OCI-LY3 (cell line): Measurements from ENCODE around the gene IST1.

Experiments used
- H2AFZ ChIP-seq: fragments of 200-600, 300-600 bp; shearing (Covaris generic); 2 replicates; pipeline ENCODE4 v1.6.0; 2014; ENCODE audit warnings: antibody characterized with exemption, low read depth, low read length
- H3K27ac ChIP-seq: fragments of 200-600, 300-600 bp; sonication (generic); 2 replicates; pipeline ENCODE4 v1.5.1; 2014; ENCODE audit warnings: mild to moderate bottlenecking, low read length, moderate library complexity, mixed read lengths
- H3K27me3 ChIP-seq: fragments of 200-600, 300-600 bp; sonication (generic); 2 replicates; pipeline ENCODE4 v1.6.1; 2014; ENCODE audit warnings: low read depth, low read length, mixed read lengths
- H3K36me3 ChIP-seq: fragments of 200-600, 300-600 bp; sonication (generic); replicated peaks from 2 replicates; pipeline ENCODE3; 2014; ENCODE audit warnings: low read depth, low read length, mixed read lengths
- H3K4me1 ChIP-seq: fragments of 300-600, 200-600 bp; sonication (generic); 2 replicates; pipeline ENCODE4 v1.6.1; 2014; ENCODE audit warnings: low read length, mixed read lengths
- H3K4me2 ChIP-seq: fragments of 200-600, 300-600 bp; sonication (generic); 2 replicates; pipeline ENCODE4 v1.6.1; 2014; ENCODE audit warnings: low read length, mixed read lengths
- H3K4me3 ChIP-seq: fragments of 300-600, 200-600 bp; sonication (generic); 2 replicates; pipeline ENCODE4 v1.5.1; 2014; ENCODE audit warnings: antibody characterized with exemption, mild to moderate bottlenecking, low read length, moderate library complexity
- H3K79me2 ChIP-seq: fragments of 300-600, 200-600 bp; shearing (Covaris generic); 2 replicates; pipeline ENCODE4 v1.6.1; 2014; ENCODE audit warnings: mild to moderate bottlenecking, low read length, mixed read lengths
- H3K9ac ChIP-seq: fragments of 300-600, 200-600 bp; shearing (Covaris generic); 2 replicates; pipeline ENCODE4 v1.6.0; 2014; ENCODE audit warnings: mild to moderate bottlenecking, low read length, moderate library complexity
- H3K9me3 ChIP-seq: fragments of 200-600, 300-600 bp; shearing (Covaris generic); 2 replicates; pipeline ENCODE4 v1.6.1; 2014; ENCODE audit warnings: low read length, mixed read lengths; ENCODE audit not compliant: insufficient read depth
- H4K20me1 ChIP-seq: fragments of 200-600, 300-600 bp; sonication (generic); 2 replicates; pipeline ENCODE4 v1.6.1; 2016; ENCODE audit warnings: low read length, mixed read lengths; ENCODE audit not compliant: insufficient read depth
- EZH2phosphoT487 ChIP-seq: fragments of 200-600 bp; shearing (Covaris generic); IDR thresholded peaks from 2 replicates; pipeline ENCODE4 v1.6.1; 2018; ENCODE audit warnings: antibody characterized with exemption, mixed run types, low read depth
- TF ChIP-seq, protein P1 (sequence below): fragments of 200-600, 300-600 bp; sonication (generic); IDR thresholded peaks from 2 replicates; pipeline ENCODE4 v1.5.1; 2014; ENCODE audit warnings: antibody characterized with exemption, low read length, low read depth

Gene IST1

DNA sequence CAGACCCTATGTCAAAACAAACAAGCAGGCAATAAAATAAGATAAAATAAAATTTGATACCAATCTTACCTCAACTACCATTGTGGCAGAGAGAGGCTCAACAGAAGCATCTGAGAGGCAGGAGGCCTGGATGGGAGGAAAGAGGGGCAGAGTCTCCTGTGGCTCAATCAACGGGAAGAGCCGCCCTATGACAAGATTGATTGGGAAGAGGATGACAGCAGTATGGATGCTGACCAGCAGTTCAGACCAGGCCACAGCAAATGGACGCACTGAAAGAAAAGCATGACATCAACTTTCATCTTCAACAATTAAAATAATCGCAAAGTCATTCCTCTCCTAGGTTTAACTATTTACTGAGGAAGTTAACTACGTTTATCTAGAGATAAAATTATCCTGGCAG, 57.5 kb downstream of the IST1 start:
- H3K36me3 ChIP-seq = no peaks in the 10 kb centered on the region

DNA sequence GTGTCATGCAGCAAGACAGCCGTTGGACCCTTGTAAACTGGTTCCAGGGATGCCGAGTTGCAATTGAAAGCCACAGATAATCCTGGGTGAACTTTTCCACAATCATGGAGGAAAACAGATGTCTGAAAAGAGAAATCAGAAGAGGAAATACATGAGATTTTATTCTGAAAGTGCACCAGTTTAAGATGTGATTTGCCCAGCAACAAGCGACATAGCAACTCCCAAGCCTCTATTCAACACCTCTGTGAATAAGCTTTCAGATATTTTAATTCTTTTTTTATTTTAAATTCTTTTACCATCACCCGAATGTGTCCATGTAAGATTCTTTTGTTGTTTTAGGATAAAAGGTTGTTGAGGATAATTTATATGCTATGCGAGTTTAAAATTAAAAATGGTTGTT, 58.8 kb downstream of the IST1 start:
- Histone ChIP-seq H3K4me3 (no peak overlapping the region), H3K4me2 (no peak overlapping the region), H3K79me2 (no peaks in the 10 kb centered on the region), H3K36me3 (no peaks in the 10 kb centered on the region), H3K4me1 (peaks cover 6% of the 10 kb centered on the region; the same call in 1 of the 2 replicates), H3K9ac (no peak overlapping the region), H3K9me3 (no peaks in the 10 kb centered on the region), H3K27ac (no peak overlapping the region), H3K27me3 (0 out of 2 replicates have a peak, but pooled peaks cover 4% of the 10 kb centered on the region), H2AFZ (no peak overlapping the region), H4K20me1 (no peaks in the 10 kb centered on the region)
- TF ChIP-seq, protein P1, sequence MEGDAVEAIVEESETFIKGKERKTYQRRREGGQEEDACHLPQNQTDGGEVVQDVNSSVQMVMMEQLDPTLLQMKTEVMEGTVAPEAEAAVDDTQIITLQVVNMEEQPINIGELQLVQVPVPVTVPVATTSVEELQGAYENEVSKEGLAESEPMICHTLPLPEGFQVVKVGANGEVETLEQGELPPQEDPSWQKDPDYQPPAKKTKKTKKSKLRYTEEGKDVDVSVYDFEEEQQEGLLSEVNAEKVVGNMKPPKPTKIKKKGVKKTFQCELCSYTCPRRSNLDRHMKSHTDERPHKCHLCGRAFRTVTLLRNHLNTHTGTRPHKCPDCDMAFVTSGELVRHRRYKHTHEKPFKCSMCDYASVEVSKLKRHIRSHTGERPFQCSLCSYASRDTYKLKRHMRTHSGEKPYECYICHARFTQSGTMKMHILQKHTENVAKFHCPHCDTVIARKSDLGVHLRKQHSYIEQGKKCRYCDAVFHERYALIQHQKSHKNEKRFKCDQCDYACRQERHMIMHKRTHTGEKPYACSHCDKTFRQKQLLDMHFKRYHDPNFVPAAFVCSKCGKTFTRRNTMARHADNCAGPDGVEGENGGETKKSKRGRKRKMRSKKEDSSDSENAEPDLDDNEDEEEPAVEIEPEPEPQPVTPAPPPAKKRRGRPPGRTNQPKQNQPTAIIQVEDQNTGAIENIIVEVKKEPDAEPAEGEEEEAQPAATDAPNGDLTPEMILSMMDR = no peak
- no peak for TF ChIP-seq EZH2phosphoT487

More for the DNA sequence above, 57.5 kb downstream of the IST1 start:
- Histone ChIP-seq H2AFZ (no peak overlapping the region), H3K79me2 (no peaks in the 10 kb centered on the region), H3K27ac (no peak overlapping the region), H4K20me1 (no peaks in the 10 kb centered on the region), H3K27me3 (0 out of 2 replicates have a peak, but pooled peaks cover 4% of the 10 kb centered on the region), H3K4me1 (peaks cover 6% of the 10 kb centered on the region; the same call in 1 of the 2 replicates), H3K4me3 (no peak overlapping the region), H3K9me3 (no peaks in the 10 kb centered on the region), H3K4me2 (no peak overlapping the region), H3K9ac (no peak overlapping the region)
- TF ChIP-seq, protein P1 = no peak
- no peak for TF ChIP-seq EZH2phosphoT487

DNA sequence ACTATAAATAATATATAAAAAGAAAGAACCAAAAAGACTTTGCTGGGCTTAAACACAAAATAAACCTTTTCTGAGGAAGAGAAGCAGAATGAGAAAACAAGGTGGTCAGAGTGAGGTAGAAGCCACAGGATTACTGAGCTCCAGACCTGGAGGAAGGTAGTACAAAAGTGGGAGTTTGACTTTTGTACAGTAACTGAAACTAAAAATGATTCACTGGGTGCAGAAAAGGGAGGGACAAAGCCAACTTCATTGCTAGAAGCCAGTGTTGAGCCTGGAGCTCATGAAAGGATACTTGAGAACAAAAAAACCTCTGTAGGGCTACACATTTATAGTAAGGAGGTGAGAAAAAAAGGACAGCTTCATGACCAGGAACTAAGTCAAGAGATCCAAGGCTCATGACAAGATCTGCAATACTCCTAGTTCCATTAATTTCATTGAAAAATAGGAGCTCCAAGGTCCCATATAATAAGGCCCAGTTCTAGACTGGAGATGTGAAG, 59.4 kb downstream of the IST1 start:
- H3K4me1 ChIP-seq = peaks cover 9% of the 10 kb centered on the region
- no peak overlapping the region for H3K4me2 ChIP-seq
- H3K79me2 ChIP-seq = no peaks in the 10 kb centered on the region
- H3K36me3 ChIP-seq = no peaks in the 10 kb centered on the region
- no peak for TF ChIP-seq EZH2phosphoT487
- TF ChIP-seq, protein P1 = no peak
- H3K9ac ChIP-seq = no peak overlapping the region
- no peaks in the 10 kb centered on the region for H3K9me3 ChIP-seq
- 0 out of 2 replicates have a peak, but pooled peaks cover 4% of the 10 kb centered on the region for H3K27me3 ChIP-seq
- H3K27ac ChIP-seq = no peak overlapping the region
- H2AFZ ChIP-seq = no peak overlapping the region
- H4K20me1 ChIP-seq = no peaks in the 10 kb centered on the region
- no peak overlapping the region for H3K4me3 ChIP-seq

DNA sequence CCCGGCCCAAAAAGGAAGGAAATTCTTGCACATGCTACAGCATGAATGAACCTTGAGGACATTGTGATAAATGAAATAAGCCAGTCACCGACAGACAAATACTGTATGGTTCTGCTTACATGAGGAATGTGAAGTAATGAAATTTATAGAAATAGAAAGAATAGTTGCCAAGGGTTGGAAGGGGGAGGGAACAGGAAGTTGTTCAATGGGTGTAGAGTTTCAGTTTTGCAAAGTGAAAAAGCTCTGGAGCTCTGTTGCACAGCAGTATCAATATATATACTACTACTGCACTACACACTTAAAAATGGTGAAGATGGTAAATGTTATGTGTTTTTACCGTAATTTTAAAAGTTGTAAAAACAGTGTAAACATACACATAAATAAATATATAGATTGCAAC, 61.2 kb downstream of the IST1 start:
- Histone ChIP-seq H3K4me3 (no peak overlapping the region), H3K9ac (no peak overlapping the region), H3K27ac (no peak overlapping the region), H3K27me3 (0 out of 2 replicates have a peak, but pooled peaks cover 4% of the 10 kb centered on the region), H3K9me3 (no peaks in the 10 kb centered on the region), H4K20me1 (no peaks in the 10 kb centered on the region), H3K4me2 (no peak overlapping the region; the same call in 1 of the 2 replicates), H3K79me2 (no peaks in the 10 kb centered on the region), H3K36me3 (no peaks in the 10 kb centered on the region), H3K4me1 (peaks cover 15% of the 10 kb centered on the region), H2AFZ (no peak overlapping the region)
- TF ChIP-seq EZH2phosphoT487 = no peak
- TF ChIP-seq, protein P1 = no peak
